NT2/D1 (cell line): ENCODE data around the gene CD68.

ENCODE experiments used
- SUZ12 ChIP-seq: IDR thresholded peaks from 2 replicates; pipeline ENCODE4 v1.6.1; 2011; ENCODE audit not compliant: insufficient read length, insufficient read depth; ENCODE audit errors: extremely low read depth
- YY1 ChIP-seq: IDR thresholded peaks from 2 replicates; pipeline ENCODE4 v1.6.1; 2011; ENCODE audit not compliant: insufficient read length, insufficient read depth
- ZNF274 ChIP-seq: IDR thresholded peaks from 2 replicates; pipeline ENCODE4 v1.6.1; 2011; ENCODE audit warnings: mild to moderate bottlenecking, low read depth, low read length

DNA sequence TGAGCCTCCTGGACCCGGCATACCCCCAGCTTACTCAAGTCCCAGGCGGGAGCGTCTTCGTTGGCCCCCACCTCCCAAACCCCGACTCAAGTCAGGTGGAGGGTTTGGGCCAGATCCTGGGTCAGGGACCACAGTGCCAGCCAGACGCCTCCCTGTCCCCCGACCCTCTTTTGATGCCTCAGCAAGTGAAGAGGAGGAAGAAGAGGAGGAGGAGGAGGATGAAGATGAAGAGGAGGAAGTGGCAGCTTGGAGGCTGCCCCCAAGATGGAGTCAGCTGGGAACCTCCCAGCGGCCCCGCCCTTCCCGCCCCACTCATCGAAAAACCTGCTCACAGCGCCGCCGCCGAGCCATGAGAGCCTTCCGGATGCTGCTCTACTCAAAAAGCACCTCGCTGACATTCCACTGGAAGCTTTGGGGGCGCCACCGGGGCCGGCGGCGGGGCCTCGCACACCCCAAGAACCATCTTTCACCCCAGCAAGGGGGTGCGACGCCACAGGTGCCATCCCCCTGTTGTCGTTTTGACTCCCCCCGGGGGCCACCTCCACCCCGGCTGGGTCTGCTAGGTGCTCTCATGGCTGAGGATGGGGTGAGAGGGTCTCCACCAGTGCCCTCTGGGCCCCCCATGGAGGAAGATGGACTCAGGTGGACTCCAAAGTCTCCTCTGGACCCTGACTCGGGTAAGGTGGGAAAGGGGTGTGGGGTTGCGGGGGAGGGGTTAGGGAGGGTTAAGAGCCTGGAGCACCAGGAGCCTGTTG lies 16.1 kb upstream of the CD68 start:
- no peak for TF ChIP-seq YY1
- no peak for TF ChIP-seq ZNF274
- TF ChIP-seq SUZ12 = no peak
